ENCODE measurements around the gene MS4A10. TPM values are rescaled to one million over a fixed set of nuclear protein-coding genes. Genes with fewer than 3 reads are reported as not detected.

Gene MS4A10
- total RNA-seq, 1 experiment from 2014 or later = not detected

- no peak for DNase-seq (ENCODE audit: low spot score)
These were observed 40.0 kb downstream of the MS4A10 start for GRCh38 chr11:60825118-60825517.

- DNase-seq (ENCODE audit: low spot score) = no peak
These were observed 40.7 kb downstream of the MS4A10 start for GRCh38 chr11:60825790-60826189.

- no peak for DNase-seq (ENCODE audit: low spot score)
These were observed 45.5 kb downstream of the MS4A10 start for GRCh38 chr11:60830478-60831142.

- peak; percentile 77 for DNase-seq (ENCODE audit: low spot score)
These were observed 46.0 kb downstream of the MS4A10 start for GRCh38 chr11:60831143-60831500.

- peak; percentile 76 for DNase-seq (ENCODE audit: low spot score)
These were observed 46.5 kb downstream of the MS4A10 start for GRCh38 chr11:60831501-60832079.

- DNase-seq (ENCODE audit: low spot score) = no peak
These were observed 49.8 kb downstream of the MS4A10 start for GRCh38 chr11:60834742-60835533.

- DNase-seq (ENCODE audit: low spot score) = no peak
These were observed 50.4 kb downstream of the MS4A10 start for GRCh38 chr11:60835534-60835846.

- DNase-seq (ENCODE audit: low spot score) = no peak
These were observed 51.9 kb downstream of the MS4A10 start for GRCh38 chr11:60836866-60837515.

- DNase-seq (ENCODE audit: low spot score) = no peak
These were observed 53.0 kb downstream of the MS4A10 start for GRCh38 chr11:60838132-60838531.

- DNase-seq (ENCODE audit: low spot score) = peak; percentile 86
These were observed 55.6 kb downstream of the MS4A10 start for GRCh38 chr11:60840470-60841430.

GRCh38 chr11:60841797-60842667, 56.9 kb downstream of the MS4A10 start, which contains the start of gene CCDC86:
Gene CCDC86 (plus strand): TSS chr11:60842113. CDS start chr11:60842125, 12 bp downstream.
- DNase-seq (ENCODE audit: low spot score) = peak; percentile 92

GRCh38 chr11:60842668-60843600, 57.8 kb downstream of the MS4A10 start:
- no peak for DNase-seq (ENCODE audit: low spot score)

- DNase-seq (ENCODE audit: low spot score) = no peak
These were observed 59.1 kb downstream of the MS4A10 start for GRCh38 chr11:60844045-60844869.

GRCh38 chr11:60844870-60845221, 59.7 kb downstream of the MS4A10 start:
- DNase-seq (ENCODE audit: low spot score) = no peak

GRCh38 chr11:60845338-60845737, 60.2 kb downstream of the MS4A10 start:
- no peak for DNase-seq (ENCODE audit: low spot score)

GRCh38 chr11:60847281-60847680, 62.1 kb downstream of the MS4A10 start:
- DNase-seq (ENCODE audit: low spot score) = no peak

GRCh38 chr11:60847896-60848295, 62.8 kb downstream of the MS4A10 start:
- no peak for DNase-seq (ENCODE audit: low spot score)

- no peak for DNase-seq (ENCODE audit: low spot score)
These were observed 63.6 kb downstream of the MS4A10 start for GRCh38 chr11:60848714-60849151.
